Ovary (tissue), 9 donors: ENCODE results near the gene TSKU. TPM values are rescaled to one million over a fixed set of nuclear protein-coding genes. Genes with fewer than 3 reads are reported as not detected.
A peak's percentile ranks its signal among the peaks of the same experiment; 100 is the strongest.

Source experiments
- DNase-seq, 5 donors: peaks; one replicate each; pipeline ENCODE4 v3.0.0-alpha.2; 2019 to 2020
- H3K27ac ChIP-seq, 2 donors: fragments of 200-600 bp; one replicate each; pipeline versions ENCODE4 v1.5.1 to v1.8.0; 2019 to 2022
- H3K27me3 ChIP-seq: fragments of 200-600 bp; one replicate; pipeline ENCODE4 v1.8.0; 2022
- H3K36me3 ChIP-seq: fragments of 200-600 bp; sonication (generic); one replicate; pipeline ENCODE4 v1.5.1; 2019
- H3K4me1 ChIP-seq: one replicate; pipeline ENCODE4 v1.8.1; 2013; ENCODE audit warnings: mild to moderate bottlenecking, moderate library complexity; ENCODE audit not compliant: insufficient read depth
- H3K4me3 ChIP-seq: fragments of 200-600 bp; sonication (generic); one replicate; pipeline ENCODE4 v1.5.1; 2017
- H3K9me3 ChIP-seq, 2 donors: fragments of 200-600 bp in 1 of 2; sonication (generic) in 1 of 2; one replicate each; pipeline versions ENCODE4 v1.5.1 to v1.8.1; 2013 to 2019; ENCODE audit warnings: mild to moderate bottlenecking in 1 of 2, moderate library complexity in 1 of 2
- CTCF ChIP-seq, 3 donors: fragments of 450-650 bp in 2 of 3; fragments of 200-600 bp in 1 of 3; IDR thresholded peaks; one replicate each; pipeline versions ENCODE4 v1.5.1 to v1.8.0; 2016 to 2022; ENCODE audit warnings: antibody characterized with exemption in 3 of 3, mild to moderate bottlenecking in 1 of 3
- EP300 ChIP-seq: sonication (generic); formaldehyde crosslinking; IDR thresholded peaks from one replicate; pipeline ENCODE4 v1.6.1; 2017; ENCODE audit warnings: antibody characterized with exemption
- POLR2A ChIP-seq: fragments of 450-650 bp; IDR thresholded peaks from one replicate; pipeline ENCODE4 v1.6.1; 2017; ENCODE audit warnings: antibody characterized with exemption, mild to moderate bottlenecking, moderate library complexity
- WGBS, 3 donors: extraction: QIAGEN DNeasy Blood & Tissue Kit in 1 of 3; methylation state at CpG; one replicate each; pipeline versions ENCODE4 v1.1.5 to v1.1.7; 2013 to 2017; 5-methylcytosine and 5-hydroxymethylcytosine counted together
- intact Hi-C, 4 donors: fragments of 100-400 bp; cut with DNase I; formaldehyde crosslinking; loops; one replicate each; pipeline versions ENCODE4 v1.11.0 to v1.15.1; 2022 to 2023
- polyA plus RNA-seq, 2 donors: library from polyadenylated mRNA; stranded (reverse); fragments of 200-250 nt in 1 of 2; fragments of 350-450 nt in 1 of 2; fragmentation: Illumina TruSeq in 1 of 2; extraction: RNeasy Lipid Tissue Mini Kit (QIAGEN cat#74804) in 1 of 2; gene quantifications; one replicate each; pipeline ENCODE4 v1.2.3, GENCODE V29; 2013 to 2014
- total RNA-seq, 7 donors: library from RNA; depleted of rRNA in 2 of 7; stranded (reverse); fragments of >200 nt in 2 of 7; fragmentation: NEBNext Ultra II Directional in 3 of 7; extraction: Animal tissue kit (Norgen Biotek cat#: 25700) in 3 of 7; gene quantifications; one replicate each; pipeline versions ENCODE4 v1.1.0 to v1.2.4, GENCODE V29; 2016 to 2023
- donor health status: DM: no; HTN: no; CAD: no; lungs with moderate emphysema.
- donor health status: DM: no; HTN: no; CAD: no.
- donor health status: Bipolar disorder and iron deficiency.
- donor health status: DM: yes; HTN: yes; CAD: no.
- donor health status: DM: no; HTN: no; CAD: no.
- donor health status: DM: yes; HTN: yes; CAD: no.

The TSKU gene
- total and polyA plus RNA-seq, 9 donors = 19.2 to 114 (median 65.1) TPM

GRCh38 chr11:76748948-76749347, 34.2 kb upstream of the TSKU start:
- Histone ChIP-seq H3K9me3 (no peaks in the 10 kb centered on the region), H3K4me1 (peaks cover 11% of the 10 kb centered on the region), H3K4me3 (no peak overlapping the region), H3K27me3 (no peaks in the 10 kb centered on the region), H3K36me3 (no peaks in the 10 kb centered on the region), H3K27ac (peak overlapping the region in 1 of 2 donors; percentile 33)
- intact Hi-C loops = no loop called here
- 30 to 46% (median 40%) methylated on average over 5 of the region's 5 CpGs for WGBS, 3 donors
- no peak for TF ChIP-seq EP300
- TF ChIP-seq POLR2A = no peak
- TF ChIP-seq CTCF (IDR thresholded peaks at IDR 0.05) = no peak
- peak in 1 of 5 donors; percentile 31 for DNase-seq

- H3K27ac ChIP-seq = no peak overlapping the region
- no peak for DNase-seq
- intact Hi-C loops = loop anchor here in 1 of 4 donors (5.0 kb wide), 1 partner anchor 47 kb away; no protein-coding TSS in a partner anchor
- peaks cover 11% of the 10 kb centered on the region for H3K4me1 ChIP-seq
- 78 to 84% (median 84%) methylated on average over 2 of the region's 2 CpGs for WGBS, 3 donors
- no peak overlapping the region for H3K4me3 ChIP-seq
- TF ChIP-seq CTCF (IDR thresholded peaks at IDR 0.05) = no peak
- no peak for TF ChIP-seq EP300
- TF ChIP-seq POLR2A = no peak
- no peaks in the 10 kb centered on the region for H3K27me3 ChIP-seq
- no peaks in the 10 kb centered on the region for H3K9me3 ChIP-seq
- H3K36me3 ChIP-seq = no peaks in the 10 kb centered on the region
Observed at GRCh38 chr11:76750067-76750466, 33.1 kb upstream of the TSKU start.

GRCh38 chr11:76750746-76751145, 32.4 kb upstream of the TSKU start:
- WGBS, 3 donors = 92 to 97% (median 95%) methylated on average over 6 of the region's 6 CpGs

GRCh38 chr11:76752321-76753143, 30.6 kb upstream of the TSKU start:
- Histone ChIP-seq H3K4me3 (no peak overlapping the region), H3K4me1 (peaks cover 11% of the 10 kb centered on the region), H3K27me3 (no peaks in the 10 kb centered on the region), H3K27ac (peak overlapping the region; percentile 67 to 94), H3K9me3 (no peaks in the 10 kb centered on the region), H3K36me3 (no peaks in the 10 kb centered on the region)
- TF ChIP-seq EP300 = peak; percentile 17
- no peak for TF ChIP-seq POLR2A
- DNase-seq = peak; percentile 94 to 97 (median 95)
- intact Hi-C loops = loop anchor here in 1 of 4 donors (5.0 kb wide), 1 partner anchor 45 kb away; no protein-coding TSS in a partner anchor
- WGBS, 3 donors = 5 to 7% (median 6%) methylated on average over 25 of the region's 25 CpGs

More at GRCh38 chr11:76750746-76751145, 32.4 kb upstream of the TSKU start:
- Histone ChIP-seq H3K4me1 (peaks cover 11% of the 10 kb centered on the region), H3K36me3 (no peaks in the 10 kb centered on the region), H3K27me3 (no peaks in the 10 kb centered on the region), H3K27ac (peak overlapping the region in 1 of 2 donors; percentile 94), H3K9me3 (no peaks in the 10 kb centered on the region), H3K4me3 (no peak overlapping the region)
- TF ChIP-seq CTCF (IDR thresholded peaks at IDR 0.05) = no peak
- no peak for TF ChIP-seq EP300
- TF ChIP-seq POLR2A = no peak
- intact Hi-C loops = loop anchor here in 1 of 4 donors (5.0 kb wide), 1 partner anchor 47 kb away; no protein-coding TSS in a partner anchor
- DNase-seq = no peak
